ENCODE data around the gene MTHFD1. TPM values are rescaled to one million over a fixed set of nuclear protein-coding genes. Genes with fewer than 3 reads are reported as not detected.

Gene MTHFD1
- polyA plus RNA-seq, 2 of the 4 experiments (the other 2 are of a cell fraction): 105 to 159 TPM

DNA sequence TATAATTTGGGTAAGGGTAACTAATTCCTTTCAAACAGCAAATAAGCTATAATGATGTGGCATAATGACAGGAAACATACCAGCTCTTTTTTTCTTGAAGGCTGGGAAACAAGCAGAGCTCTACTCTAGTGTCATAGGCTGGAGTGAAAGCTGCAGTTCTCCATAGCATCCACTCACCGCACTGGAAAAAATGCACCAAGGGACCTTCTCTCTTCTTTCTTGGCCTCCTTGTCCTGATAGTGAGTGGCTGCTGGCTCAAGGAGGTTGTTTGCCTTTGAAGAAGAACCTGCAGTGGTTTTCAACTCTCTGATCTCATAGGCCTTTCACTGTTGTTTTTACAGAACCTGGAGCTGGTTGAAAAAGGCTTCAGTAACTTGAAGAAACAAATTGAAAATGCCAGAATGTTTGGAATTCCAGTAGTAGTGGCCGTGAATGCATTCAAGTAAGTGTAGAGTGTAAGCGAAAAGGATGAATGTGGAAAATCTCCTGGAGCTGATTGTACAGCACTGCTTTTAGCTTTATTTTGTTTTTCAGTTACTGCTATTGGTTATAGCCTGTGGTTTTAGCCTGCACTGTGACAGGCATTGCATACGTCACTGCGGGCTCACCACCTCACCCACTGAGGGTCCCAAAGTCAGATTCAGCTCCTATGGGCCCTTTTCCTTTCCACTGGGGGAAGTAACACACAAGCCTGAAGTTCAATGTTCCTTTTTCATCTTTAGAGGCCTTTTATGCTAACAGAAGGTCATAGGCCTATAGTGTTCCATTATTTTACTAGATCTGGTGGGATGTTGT, 59.9 kb downstream of the MTHFD1 start:
- WGBS (ENCODE audit: missing lambda C conversion rate): 93% methylated on average over 5 of the region's 5 CpGs
- no peak for TF ChIP-seq HEYL (CRISPR knock-in tag; IDR thresholded peaks at IDR 0.05)
- no peak for TF ChIP-seq ZC3H11A (IDR thresholded peaks at IDR 0.05)
- no peak for TF ChIP-seq HOXB13 (CRISPR knock-in tag; IDR thresholded peaks at IDR 0.05; ENCODE audit: low read depth)
- TF ChIP-seq FOXS1 (CRISPR knock-in tag; IDR thresholded peaks at IDR 0.05): no peak
- TF ChIP-seq CHD2 (IDR thresholded peaks at IDR 0.05; ENCODE audit: low read length, partially characterized antibody): no peak
- TF ChIP-seq, protein P1, sequence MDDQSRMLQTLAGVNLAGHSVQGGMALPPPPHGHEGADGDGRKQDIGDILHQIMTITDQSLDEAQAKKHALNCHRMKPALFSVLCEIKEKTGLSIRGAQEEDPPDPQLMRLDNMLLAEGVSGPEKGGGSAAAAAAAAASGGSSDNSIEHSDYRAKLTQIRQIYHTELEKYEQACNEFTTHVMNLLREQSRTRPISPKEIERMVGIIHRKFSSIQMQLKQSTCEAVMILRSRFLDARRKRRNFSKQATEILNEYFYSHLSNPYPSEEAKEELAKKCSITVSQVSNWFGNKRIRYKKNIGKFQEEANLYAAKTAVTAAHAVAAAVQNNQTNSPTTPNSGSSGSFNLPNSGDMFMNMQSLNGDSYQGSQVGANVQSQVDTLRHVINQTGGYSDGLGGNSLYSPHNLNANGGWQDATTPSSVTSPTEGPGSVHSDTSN (IDR thresholded peaks at IDR 0.05): no peak
- no peak for TF ChIP-seq MAFK (IDR thresholded peaks at IDR 0.05; ENCODE audit: partially characterized antibody)
- TF ChIP-seq, protein P2, sequence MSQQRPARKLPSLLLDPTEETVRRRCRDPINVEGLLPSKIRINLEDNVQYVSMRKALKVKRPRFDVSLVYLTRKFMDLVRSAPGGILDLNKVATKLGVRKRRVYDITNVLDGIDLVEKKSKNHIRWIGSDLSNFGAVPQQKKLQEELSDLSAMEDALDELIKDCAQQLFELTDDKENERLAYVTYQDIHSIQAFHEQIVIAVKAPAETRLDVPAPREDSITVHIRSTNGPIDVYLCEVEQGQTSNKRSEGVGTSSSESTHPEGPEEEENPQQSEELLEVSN (IDR thresholded peaks at IDR 0.05; ENCODE audit: borderline replicate concordance, low read depth): no peak
- no peak for TF ChIP-seq SREBF2 (IDR thresholded peaks at IDR 0.05)
- no peak for TF ChIP-seq POLR2A (IDR thresholded peaks at IDR 0.05; ENCODE audit: low read length)
- TF ChIP-seq ZFP36 (IDR thresholded peaks at IDR 0.05; ENCODE audit: borderline replicate concordance, partially characterized antibody): no peak
- no peak for TF ChIP-seq FOSL2 (IDR thresholded peaks at IDR 0.05)
- TF ChIP-seq FOSL2 (CRISPR knock-in tag; IDR thresholded peaks at IDR 0.05): no peak
- TF ChIP-seq RARB (CRISPR knock-in tag; IDR thresholded peaks at IDR 0.05): no peak
- no peak for TF ChIP-seq JUN (IDR thresholded peaks at IDR 0.05)
- no peaks in the 10 kb centered on the region for H3K9me3 ChIP-seq
- no peak for DNase-seq (ENCODE audit: low read depth in 1 of 2, low spot score in 1 of 2)
- CTCF ChIA-PET: interaction anchor here (2.5 to 6.7 kb wide), 2 partner anchors 19 to 31 kb away, joined by 8 to 50 read pairs; no protein-coding TSS in a partner anchor
- FAIRE-seq: no peak
- H3K4me3 ChIP-seq: no peak overlapping the region
- no peak for ATAC-seq
- no peak overlapping the region for H3K27ac ChIP-seq
- H3K4me1 ChIP-seq: peaks cover 15% of the 10 kb centered on the region
- no peak overlapping the region for H3K4me2 ChIP-seq
- POLR2A ChIA-PET: no interaction called here

DNA sequence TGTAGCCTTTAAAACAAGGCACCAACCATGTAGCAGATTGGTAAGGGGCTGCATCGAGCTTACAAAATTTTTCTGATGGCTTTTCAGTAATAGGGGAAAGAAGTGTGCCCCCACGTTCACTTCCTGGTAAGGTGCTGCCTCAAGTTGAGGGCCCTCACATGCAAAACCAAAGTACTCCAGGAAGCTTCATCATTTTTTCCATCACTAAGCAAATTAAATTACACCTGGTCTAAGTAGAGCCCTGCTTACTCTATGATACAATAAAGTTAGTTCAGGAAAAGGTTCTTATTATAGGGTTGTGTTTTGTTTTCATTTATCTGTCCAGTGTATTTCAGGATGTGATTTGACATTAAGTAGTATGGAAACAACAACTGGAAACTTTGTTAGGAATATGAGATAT, 62.1 kb downstream of the MTHFD1 start:
- ATAC-seq (no peak), DNase-seq (ENCODE audit: low read depth in 1 of 2, low spot score in 1 of 2) (no peak), FAIRE-seq (no peak)
- Histone ChIP-seq H3K4me2 (no peak overlapping the region), H3K4me1 (peaks cover 7% of the 10 kb centered on the region), H3K9me3 (no peaks in the 10 kb centered on the region), H3K27ac (no peak overlapping the region), H3K4me3 (no peak overlapping the region)
- ChIA-PET CTCF (interaction anchor here (2.5 to 6.7 kb wide), 2 partner anchors 21 to 29 kb away, joined by 8 to 50 read pairs; no protein-coding TSS in a partner anchor), POLR2A (no interaction called here)
- TF ChIP-seq, protein P1 (IDR thresholded peaks at IDR 0.05): no peak
- TF ChIP-seq, protein P3, sequence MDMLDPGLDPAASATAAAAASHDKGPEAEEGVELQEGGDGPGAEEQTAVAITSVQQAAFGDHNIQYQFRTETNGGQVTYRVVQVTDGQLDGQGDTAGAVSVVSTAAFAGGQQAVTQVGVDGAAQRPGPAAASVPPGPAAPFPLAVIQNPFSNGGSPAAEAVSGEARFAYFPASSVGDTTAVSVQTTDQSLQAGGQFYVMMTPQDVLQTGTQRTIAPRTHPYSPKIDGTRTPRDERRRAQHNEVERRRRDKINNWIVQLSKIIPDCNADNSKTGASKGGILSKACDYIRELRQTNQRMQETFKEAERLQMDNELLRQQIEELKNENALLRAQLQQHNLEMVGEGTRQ (IDR thresholded peaks at IDR 0.05): no peak
- TF ChIP-seq RARB (CRISPR knock-in tag; IDR thresholded peaks at IDR 0.05): no peak
- TF ChIP-seq RFX5 (IDR thresholded peaks at IDR 0.05): no peak
- no peak for TF ChIP-seq ZNF302 (CRISPR knock-in tag; IDR thresholded peaks at IDR 0.05)
- TF ChIP-seq, protein P4, sequence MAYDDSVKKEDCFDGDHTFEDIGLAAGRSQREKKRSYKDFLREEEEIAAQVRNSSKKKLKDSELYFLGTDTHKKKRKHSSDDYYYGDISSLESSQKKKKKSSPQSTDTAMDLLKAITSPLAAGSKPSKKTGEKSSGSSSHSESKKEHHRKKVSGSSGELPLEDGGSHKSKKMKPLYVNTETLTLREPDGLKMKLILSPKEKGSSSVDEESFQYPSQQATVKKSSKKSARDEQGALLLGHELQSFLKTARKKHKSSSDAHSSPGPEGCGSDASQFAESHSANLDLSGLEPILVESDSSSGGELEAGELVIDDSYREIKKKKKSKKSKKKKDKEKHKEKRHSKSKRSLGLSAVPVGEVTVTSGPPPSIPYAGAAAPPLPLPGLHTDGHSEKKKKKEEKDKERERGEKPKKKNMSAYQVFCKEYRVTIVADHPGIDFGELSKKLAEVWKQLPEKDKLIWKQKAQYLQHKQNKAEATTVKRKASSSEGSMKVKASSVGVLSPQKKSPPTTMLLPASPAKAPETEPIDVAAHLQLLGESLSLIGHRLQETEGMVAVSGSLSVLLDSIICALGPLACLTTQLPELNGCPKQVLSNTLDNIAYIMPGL (CRISPR knock-in tag; IDR thresholded peaks at IDR 0.05; ENCODE audit: borderline replicate concordance): no peak
- TF ChIP-seq, protein P5, sequence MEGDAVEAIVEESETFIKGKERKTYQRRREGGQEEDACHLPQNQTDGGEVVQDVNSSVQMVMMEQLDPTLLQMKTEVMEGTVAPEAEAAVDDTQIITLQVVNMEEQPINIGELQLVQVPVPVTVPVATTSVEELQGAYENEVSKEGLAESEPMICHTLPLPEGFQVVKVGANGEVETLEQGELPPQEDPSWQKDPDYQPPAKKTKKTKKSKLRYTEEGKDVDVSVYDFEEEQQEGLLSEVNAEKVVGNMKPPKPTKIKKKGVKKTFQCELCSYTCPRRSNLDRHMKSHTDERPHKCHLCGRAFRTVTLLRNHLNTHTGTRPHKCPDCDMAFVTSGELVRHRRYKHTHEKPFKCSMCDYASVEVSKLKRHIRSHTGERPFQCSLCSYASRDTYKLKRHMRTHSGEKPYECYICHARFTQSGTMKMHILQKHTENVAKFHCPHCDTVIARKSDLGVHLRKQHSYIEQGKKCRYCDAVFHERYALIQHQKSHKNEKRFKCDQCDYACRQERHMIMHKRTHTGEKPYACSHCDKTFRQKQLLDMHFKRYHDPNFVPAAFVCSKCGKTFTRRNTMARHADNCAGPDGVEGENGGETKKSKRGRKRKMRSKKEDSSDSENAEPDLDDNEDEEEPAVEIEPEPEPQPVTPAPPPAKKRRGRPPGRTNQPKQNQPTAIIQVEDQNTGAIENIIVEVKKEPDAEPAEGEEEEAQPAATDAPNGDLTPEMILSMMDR (IDR thresholded peaks at IDR 0.05): no peak
- TF ChIP-seq BHLHE40 (IDR thresholded peaks at IDR 0.05; ENCODE audit: low read depth, low read length): no peak
- no peak for TF ChIP-seq MAFK (IDR thresholded peaks at IDR 0.05; ENCODE audit: partially characterized antibody)
- WGBS (ENCODE audit: missing lambda C conversion rate): 86% methylated on average over 2 of the region's 2 CpGs

Data from A549 (cell line).